ENCODE results near the gene GREM2.

DNA sequence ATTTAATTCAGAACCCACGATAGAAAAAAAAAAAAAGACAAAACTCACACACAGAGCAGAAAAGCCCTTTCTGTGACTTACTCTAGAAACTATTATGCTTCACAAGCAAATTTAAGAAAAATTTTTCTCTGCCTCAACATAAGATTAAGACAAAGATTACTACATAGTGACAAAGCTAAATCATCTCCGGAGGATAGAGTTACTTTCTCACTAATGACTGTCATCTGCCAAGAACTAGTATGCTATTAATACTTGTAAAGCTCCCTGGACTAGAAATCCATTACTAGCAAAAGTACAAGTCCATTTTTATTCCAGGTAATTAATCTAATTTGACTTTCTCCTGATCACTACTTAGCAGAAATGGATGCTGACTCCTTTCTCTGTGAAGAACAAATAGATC, 25.9 kb downstream of the GREM2 start:
- TF ChIP-seq, protein P1, sequence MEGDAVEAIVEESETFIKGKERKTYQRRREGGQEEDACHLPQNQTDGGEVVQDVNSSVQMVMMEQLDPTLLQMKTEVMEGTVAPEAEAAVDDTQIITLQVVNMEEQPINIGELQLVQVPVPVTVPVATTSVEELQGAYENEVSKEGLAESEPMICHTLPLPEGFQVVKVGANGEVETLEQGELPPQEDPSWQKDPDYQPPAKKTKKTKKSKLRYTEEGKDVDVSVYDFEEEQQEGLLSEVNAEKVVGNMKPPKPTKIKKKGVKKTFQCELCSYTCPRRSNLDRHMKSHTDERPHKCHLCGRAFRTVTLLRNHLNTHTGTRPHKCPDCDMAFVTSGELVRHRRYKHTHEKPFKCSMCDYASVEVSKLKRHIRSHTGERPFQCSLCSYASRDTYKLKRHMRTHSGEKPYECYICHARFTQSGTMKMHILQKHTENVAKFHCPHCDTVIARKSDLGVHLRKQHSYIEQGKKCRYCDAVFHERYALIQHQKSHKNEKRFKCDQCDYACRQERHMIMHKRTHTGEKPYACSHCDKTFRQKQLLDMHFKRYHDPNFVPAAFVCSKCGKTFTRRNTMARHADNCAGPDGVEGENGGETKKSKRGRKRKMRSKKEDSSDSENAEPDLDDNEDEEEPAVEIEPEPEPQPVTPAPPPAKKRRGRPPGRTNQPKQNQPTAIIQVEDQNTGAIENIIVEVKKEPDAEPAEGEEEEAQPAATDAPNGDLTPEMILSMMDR (IDR thresholded peaks at IDR 0.05): no peak
- TF ChIP-seq POLR2A (IDR thresholded peaks at IDR 0.05) (no peak), POLR2AphosphoS5 (IDR thresholded peaks at IDR 0.05) (no peak)

All from prostate gland (tissue), 2 donors.